ENCODE data around the gene ASAH2.

DNA sequence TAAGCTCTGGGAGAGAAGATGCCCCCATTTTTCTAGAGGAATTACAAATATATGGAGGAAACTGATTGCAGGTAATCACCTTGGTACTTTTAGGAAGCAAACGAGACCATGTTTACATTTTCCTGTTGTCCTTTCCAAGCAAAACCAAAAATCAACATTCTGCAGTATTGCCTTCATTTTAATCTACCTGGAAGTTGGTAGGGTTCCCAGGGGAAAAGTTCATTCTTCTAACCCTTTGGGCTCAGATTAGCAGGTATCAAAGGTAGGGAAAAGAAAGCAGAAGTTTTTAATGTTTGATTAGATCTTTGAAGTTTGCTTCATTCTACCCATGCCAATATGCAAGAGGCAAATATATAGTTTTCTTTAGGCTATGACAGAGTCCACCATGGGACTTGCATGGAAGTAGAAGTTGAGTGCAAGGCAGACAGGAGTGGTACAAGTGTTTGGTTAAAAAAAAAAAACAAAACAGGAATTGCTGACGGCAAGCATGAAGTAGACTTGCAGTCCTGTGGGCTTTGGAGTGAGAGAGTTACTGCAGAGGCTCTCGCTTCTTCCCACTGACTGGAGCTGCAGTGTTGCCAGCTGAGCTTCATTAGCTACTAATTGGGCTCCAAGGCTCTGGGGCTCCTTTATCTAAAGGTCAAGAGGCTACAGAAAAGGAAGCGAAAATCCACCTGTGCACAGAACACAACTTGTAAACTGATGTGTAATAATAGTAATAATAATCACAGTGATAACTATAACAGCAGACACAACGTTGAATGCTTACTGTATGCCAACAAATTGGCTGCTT is 28.9 kb upstream of the ASAH2 start:
- TF ChIP-seq EP300 (IDR thresholded peaks at IDR 0.05) (no peak), POLR2AphosphoS5 (IDR thresholded peaks at IDR 0.05) (no peak)
- TF ChIP-seq, protein P1, sequence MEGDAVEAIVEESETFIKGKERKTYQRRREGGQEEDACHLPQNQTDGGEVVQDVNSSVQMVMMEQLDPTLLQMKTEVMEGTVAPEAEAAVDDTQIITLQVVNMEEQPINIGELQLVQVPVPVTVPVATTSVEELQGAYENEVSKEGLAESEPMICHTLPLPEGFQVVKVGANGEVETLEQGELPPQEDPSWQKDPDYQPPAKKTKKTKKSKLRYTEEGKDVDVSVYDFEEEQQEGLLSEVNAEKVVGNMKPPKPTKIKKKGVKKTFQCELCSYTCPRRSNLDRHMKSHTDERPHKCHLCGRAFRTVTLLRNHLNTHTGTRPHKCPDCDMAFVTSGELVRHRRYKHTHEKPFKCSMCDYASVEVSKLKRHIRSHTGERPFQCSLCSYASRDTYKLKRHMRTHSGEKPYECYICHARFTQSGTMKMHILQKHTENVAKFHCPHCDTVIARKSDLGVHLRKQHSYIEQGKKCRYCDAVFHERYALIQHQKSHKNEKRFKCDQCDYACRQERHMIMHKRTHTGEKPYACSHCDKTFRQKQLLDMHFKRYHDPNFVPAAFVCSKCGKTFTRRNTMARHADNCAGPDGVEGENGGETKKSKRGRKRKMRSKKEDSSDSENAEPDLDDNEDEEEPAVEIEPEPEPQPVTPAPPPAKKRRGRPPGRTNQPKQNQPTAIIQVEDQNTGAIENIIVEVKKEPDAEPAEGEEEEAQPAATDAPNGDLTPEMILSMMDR (IDR thresholded peaks at IDR 0.05) = no peak
